Peyer's patch (tissue), 4 donors: Measurements from ENCODE around the gene ITIH5.

ENCODE experiments used
- CTCF ChIP-seq, 6 experiments: fragments of 450-650 bp in 4 of 6; fragments of 200-600 bp in 2 of 6; sonication (generic) in 1 of 6; IDR thresholded peaks; one replicate each; pipeline ENCODE4 v1.5.1; 2017 to 2019; ENCODE audit warnings: antibody characterized with exemption in 6 of 6, mild to moderate bottlenecking in 3 of 6, moderate library complexity in 1 of 6
- POLR2A ChIP-seq, 2 donors: fragments of 450-650 bp; IDR thresholded peaks; one replicate each; pipeline ENCODE4 v1.5.1; 2017; ENCODE audit warnings: antibody characterized with exemption in 2 of 2, mild to moderate bottlenecking in 2 of 2, moderate library complexity in 2 of 2

DNA sequence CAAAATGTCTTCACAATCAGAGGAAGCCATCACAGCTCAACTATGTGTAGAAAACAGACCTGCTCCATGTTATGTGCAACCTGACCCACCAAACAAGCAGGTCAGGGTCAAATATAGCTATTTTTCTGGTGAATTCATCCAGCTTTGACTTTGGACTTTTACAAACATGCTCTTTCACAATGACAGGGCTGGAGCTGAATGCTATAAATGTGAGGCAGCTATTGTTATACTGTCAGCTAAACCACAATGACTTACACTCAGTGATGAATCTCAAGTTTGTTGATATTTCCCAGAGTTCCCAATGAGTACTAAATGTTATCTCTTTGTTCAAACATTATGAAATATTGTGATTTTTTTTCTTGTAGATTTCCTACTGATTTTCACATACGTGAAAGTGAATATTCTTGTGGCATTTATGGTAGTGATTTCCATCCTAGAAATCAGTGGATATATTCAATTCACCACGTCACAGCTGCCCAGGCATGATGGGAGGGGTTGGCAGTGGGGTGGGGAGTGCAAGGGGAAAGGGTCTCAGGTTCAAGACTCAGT is 33.9 kb upstream of the ITIH5 start:
- TF ChIP-seq POLR2A (IDR thresholded peaks at IDR 0.05) (no peak), CTCF (IDR thresholded peaks at IDR 0.05) (no peak)
